Thymus (tissue), 11 donors: ENCODE measurements around the gene LDB3. TPM values are rescaled to one million over a fixed set of nuclear protein-coding genes. Genes with fewer than 3 reads are reported as not detected.
"Not testable (repeated sequence)": the region's sequence is repeated elsewhere in the genome, so short reads cannot be mapped to it uniquely, and the experiment has no call there.

Source experiments
- DNase-seq, 9 donors: peaks; one replicate each; pipeline ENCODE4 v3.0.0-alpha.2; 2013; ENCODE audit warnings: low spot score in 9 of 9, low read depth in 6 of 9, missing footprints in 1 of 9
- H3K27ac ChIP-seq, 2 donors: one replicate each; pipeline ENCODE4 v1.5.1; 2013; ENCODE audit warnings: control low read depth in 1 of 2, low read depth in 1 of 2, low read length in 1 of 2, mild to moderate bottlenecking in 1 of 2, moderate library complexity in 1 of 2
- H3K27me3 ChIP-seq, 2 donors: one replicate each; pipeline ENCODE4 v1.5.1; 2013; ENCODE audit warnings: low read length in 1 of 2; ENCODE audit not compliant: control insufficient read depth in 2 of 2, insufficient read depth in 1 of 2
- H3K36me3 ChIP-seq, 2 donors: one replicate each; pipeline ENCODE4 v1.5.1; 2013; ENCODE audit warnings: low read length in 1 of 2, mild to moderate bottlenecking in 1 of 2, moderate library complexity in 1 of 2; ENCODE audit not compliant: control insufficient read depth in 2 of 2, insufficient read depth in 2 of 2
- H3K4me1 ChIP-seq, 2 donors: one replicate each; pipeline ENCODE4 v1.5.1; 2013; ENCODE audit warnings: low read length in 2 of 2; ENCODE audit not compliant: control insufficient read depth in 2 of 2, insufficient read depth in 2 of 2
- H3K4me3 ChIP-seq, 2 donors: one replicate each; pipeline ENCODE4 v1.5.1; 2013; ENCODE audit warnings: low read length in 2 of 2, control low read depth in 1 of 2, mild to moderate bottlenecking in 1 of 2
- H3K9me3 ChIP-seq, 2 donors: one replicate each; pipeline ENCODE4 v1.5.1; 2013; ENCODE audit warnings: low read length in 1 of 2, mild to moderate bottlenecking in 1 of 2; ENCODE audit not compliant: control insufficient read depth in 2 of 2, insufficient read depth in 1 of 2
- WGBS: extraction: QIAGEN DNeasy Blood & Tissue Kit; methylation state at CpG from one replicate; pipeline ENCODE4 v1.1.7; 2013; 5-methylcytosine and 5-hydroxymethylcytosine counted together
- polyA plus RNA-seq: library from polyadenylated mRNA; stranded (reverse); fragments of 200-250 nt; gene quantifications from one replicate; pipeline ENCODE4 v1.2.3, GENCODE V29; 2013
- total RNA-seq: library from RNA; stranded (reverse); fragments of 120-200 nt; gene quantifications from one replicate; pipeline ENCODE4 v1.2.4, GENCODE V29; 2013
- donor health status: healthy.

LDB3 gene
- total and polyA plus RNA-seq, 2 donors, result 0.38 to 2.9 TPM

- Histone ChIP-seq H3K4me1 (peaks cover 0 to 6% of the 10 kb centered on the region in 2 donors), H3K9me3 (no peaks in the 10 kb centered on the region), H3K27me3 (no peaks in the 10 kb centered on the region), H3K4me3 (no peak overlapping the region), H3K27ac (peak overlapping the region; percentile 32 to 37), H3K36me3 (no peaks in the 10 kb centered on the region)
- WGBS, result 91% methylated on average over 5 of the region's 5 CpGs
- DNase-seq, result peak in 1 of 9 donors; percentile 12
These were observed 24.0 kb upstream of the LDB3 start for GRCh38 chr10:86644152-86644793.

- peak overlapping the region; percentile 32 to 37 for H3K27ac ChIP-seq
- DNase-seq, result no peak
- H3K27me3 ChIP-seq, result no peaks in the 10 kb centered on the region
- no peak overlapping the region for H3K4me3 ChIP-seq
- H3K4me1 ChIP-seq, result peaks cover 0 to 11% of the 10 kb centered on the region in 2 donors
- WGBS, result 93% methylated on average over 5 of the region's 5 CpGs
- no peaks in the 10 kb centered on the region for H3K36me3 ChIP-seq
- no peaks in the 10 kb centered on the region for H3K9me3 ChIP-seq
These were observed 23.4 kb upstream of the LDB3 start for GRCh38 chr10:86644794-86645445.

- H3K4me3 ChIP-seq, H3K36me3 ChIP-seq, H3K27me3 ChIP-seq, H3K9me3 ChIP-seq, H3K27ac ChIP-seq, DNase-seq: not testable (repeated sequence)
- peaks cover 0 to 12% of the 10 kb centered on the region in 2 donors for H3K4me1 ChIP-seq
- 99% methylated on average over 5 of the region's 5 CpGs for WGBS
These were observed 22.6 kb upstream of the LDB3 start for GRCh38 chr10:86645621-86646165.

GRCh38 chr10:86646532-86646931 is 21.8 kb upstream of the LDB3 start:
- H3K9me3 ChIP-seq, result no peaks in the 10 kb centered on the region
- H3K36me3 ChIP-seq, result no peaks in the 10 kb centered on the region
- H3K4me1 ChIP-seq, result peaks cover 0 to 12% of the 10 kb centered on the region in 2 donors
- 95% methylated on average over 5 of the region's 5 CpGs for WGBS
- H3K27me3 ChIP-seq, result no peaks in the 10 kb centered on the region
- DNase-seq, result no peak
- H3K27ac ChIP-seq, result no peak overlapping the region
- no peak overlapping the region for H3K4me3 ChIP-seq

GRCh38 chr10:86646933-86647332 is 21.4 kb upstream of the LDB3 start:
- Histone ChIP-seq H3K4me3 (no peak overlapping the region), H3K9me3 (no peaks in the 10 kb centered on the region), H3K27ac (no peak overlapping the region), H3K27me3 (no peaks in the 10 kb centered on the region), H3K36me3 (no peaks in the 10 kb centered on the region), H3K4me1 (peaks cover 0 to 12% of the 10 kb centered on the region in 2 donors)
- 86% methylated on average over 6 of the region's 6 CpGs for WGBS
- no peak for DNase-seq

GRCh38 chr10:86647773-86648703 is 20.3 kb upstream of the LDB3 start:
- Histone ChIP-seq H3K27ac (no peak overlapping the region), H3K27me3 (peaks cover 0 to 4% of the 10 kb centered on the region in 2 donors), H3K4me3 (no peak overlapping the region), H3K36me3 (no peaks in the 10 kb centered on the region), H3K4me1 (peaks cover 0 to 12% of the 10 kb centered on the region in 2 donors), H3K9me3 (no peaks in the 10 kb centered on the region)
- WGBS, result 89% methylated on average over 13 of the region's 13 CpGs
- DNase-seq, result no peak

- WGBS, result 82% methylated on average over 9 of the region's 9 CpGs
- no peak overlapping the region for H3K4me3 ChIP-seq
These were observed 19.4 kb upstream of the LDB3 start for GRCh38 chr10:86648704-86649427.

GRCh38 chr10:86649471-86650150 is 18.7 kb upstream of the LDB3 start:
- Histone ChIP-seq H3K27ac (no peak overlapping the region), H3K9me3 (no peaks in the 10 kb centered on the region), H3K27me3 (peaks cover 0 to 4% of the 10 kb centered on the region in 2 donors), H3K4me3 (no peak overlapping the region), H3K4me1 (peaks cover 0 to 12% of the 10 kb centered on the region in 2 donors), H3K36me3 (no peaks in the 10 kb centered on the region)
- DNase-seq, result no peak
- WGBS, result 89% methylated on average over 17 of the region's 17 CpGs

More at GRCh38 chr10:86648704-86649427, 19.4 kb upstream of the LDB3 start:
- Histone ChIP-seq H3K36me3 (no peaks in the 10 kb centered on the region), H3K27me3 (peaks cover 0 to 4% of the 10 kb centered on the region in 2 donors), H3K27ac (no peak overlapping the region), H3K4me1 (peaks cover 0 to 12% of the 10 kb centered on the region in 2 donors), H3K9me3 (no peaks in the 10 kb centered on the region)
- peak in 2 of 9 donors; percentile 10 to 27 for DNase-seq
